M059J (cell line): Measurements from ENCODE around the gene CIBAR2. TPM values are rescaled to one million over a fixed set of nuclear protein-coding genes. Genes with fewer than 3 reads are reported as not detected.

Experiments used
- DNase-seq: peaks from one replicate; pipeline ENCODE4 v3.0.0-alpha.2; 2012; ENCODE audit warnings: low read depth
- total RNA-seq: library from RNA; depleted of rRNA; stranded (reverse); fragments of >200 nt; shearing (Covaris generic); gene quantifications from 2 replicates; pipeline ENCODE4 v1.2.3, GENCODE V29; 2014

Gene CIBAR2
- total RNA-seq, 1 experiment from 2014 or later, result not detected

DNA sequence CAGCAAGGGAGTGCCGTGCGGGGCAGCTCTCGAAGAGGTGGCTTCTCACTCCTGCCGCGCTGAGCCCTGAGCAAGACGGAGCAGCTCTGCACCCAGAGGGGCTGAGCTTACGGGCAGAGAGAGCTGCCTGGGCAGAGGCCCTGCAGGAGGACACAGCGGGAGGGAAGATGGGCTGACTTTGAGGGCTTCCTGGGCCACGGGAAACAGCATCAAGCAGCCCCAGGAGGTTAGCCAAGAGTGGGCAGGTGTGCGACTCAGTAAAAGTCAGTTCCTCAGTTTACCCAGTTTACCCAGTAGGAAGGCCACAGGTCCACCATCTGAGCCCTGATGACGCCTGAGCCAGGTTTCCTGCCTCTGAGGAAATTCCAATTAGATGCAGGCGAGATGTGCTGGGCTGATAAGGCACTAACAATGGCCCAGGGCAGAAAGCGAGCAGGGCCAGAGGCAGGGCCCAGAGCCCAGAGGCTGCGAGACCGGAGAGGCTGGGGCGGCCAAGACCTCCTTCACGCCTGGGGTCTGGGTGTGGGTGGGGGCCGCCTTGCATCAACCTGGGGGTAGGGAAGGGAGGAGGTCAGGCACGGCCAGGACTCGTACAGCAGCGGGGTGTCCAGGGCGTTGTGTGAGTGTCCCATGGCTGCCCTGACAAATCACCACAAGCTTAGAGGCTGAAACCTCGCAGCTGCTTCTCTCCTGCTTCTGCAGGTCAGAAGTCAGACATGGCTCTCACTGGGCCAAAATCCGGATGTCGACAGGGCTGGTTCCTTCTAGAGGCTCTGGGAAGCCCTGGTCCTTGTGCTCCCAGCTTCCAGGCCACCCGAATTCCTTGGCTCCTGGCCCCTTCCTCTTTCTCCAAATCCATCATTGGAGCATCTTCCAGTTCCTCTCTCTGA is 32.0 kb upstream of the CIBAR2 start:
- DNase-seq, result peak; percentile 57

GRCh38 chr16:85142771-85143211 is 30.5 kb upstream of the CIBAR2 start:
- no peak for DNase-seq

DNA sequence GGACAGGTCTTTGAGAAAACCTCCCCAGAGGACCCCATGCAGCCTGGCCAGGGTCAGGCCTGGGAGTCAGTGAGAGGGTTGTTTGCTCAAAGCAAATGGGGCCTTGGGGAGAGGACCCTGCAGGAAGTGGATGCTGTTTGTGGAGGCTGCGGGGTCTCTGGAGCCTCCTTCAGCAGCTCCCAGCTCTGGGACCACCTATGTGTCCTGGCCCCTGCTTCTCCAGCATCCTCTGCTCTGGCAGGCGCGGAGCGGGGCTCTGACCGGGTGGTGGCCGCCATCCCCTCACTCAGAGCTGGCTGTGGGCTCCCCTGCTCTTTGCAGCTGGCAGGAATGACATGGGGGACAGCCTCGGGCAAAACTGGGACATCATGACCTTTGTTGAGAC is 29.8 kb upstream of the CIBAR2 start:
- no peak for DNase-seq

DNA sequence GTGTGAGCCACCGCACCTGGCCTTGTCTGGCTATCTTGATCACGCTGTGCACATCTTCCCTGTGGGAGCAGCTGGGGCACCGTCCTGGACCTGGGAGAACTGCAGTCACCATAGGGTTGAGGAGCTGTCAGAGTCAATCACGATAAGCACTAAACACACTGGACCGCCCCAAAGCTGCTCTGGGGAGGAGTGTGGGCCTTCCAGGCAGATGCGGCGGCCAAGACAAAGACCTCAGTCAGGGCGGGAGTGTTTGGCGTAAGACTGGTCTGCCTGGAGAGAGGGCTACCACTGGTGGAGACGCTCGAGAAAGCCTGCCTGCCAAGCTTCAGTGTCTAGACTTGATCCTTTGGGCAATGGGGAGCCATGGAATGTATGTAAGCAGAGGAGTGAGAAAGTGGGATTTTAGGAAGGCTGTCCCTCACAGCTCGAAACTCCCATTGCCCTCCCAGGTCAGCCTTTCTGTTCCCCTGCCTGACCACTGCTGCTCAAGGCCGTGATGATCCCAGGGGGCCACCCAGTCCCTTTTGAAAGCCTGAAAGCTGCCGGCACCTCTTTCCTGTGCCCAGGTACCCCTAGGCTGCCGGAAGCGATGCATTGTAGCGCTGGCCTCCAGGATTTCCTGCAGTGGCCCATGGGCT is 29.3 kb upstream of the CIBAR2 start:
- DNase-seq, result no peak

GRCh38 chr16:85140455-85141012 is 28.3 kb upstream of the CIBAR2 start:
- DNase-seq, result no peak

DNA sequence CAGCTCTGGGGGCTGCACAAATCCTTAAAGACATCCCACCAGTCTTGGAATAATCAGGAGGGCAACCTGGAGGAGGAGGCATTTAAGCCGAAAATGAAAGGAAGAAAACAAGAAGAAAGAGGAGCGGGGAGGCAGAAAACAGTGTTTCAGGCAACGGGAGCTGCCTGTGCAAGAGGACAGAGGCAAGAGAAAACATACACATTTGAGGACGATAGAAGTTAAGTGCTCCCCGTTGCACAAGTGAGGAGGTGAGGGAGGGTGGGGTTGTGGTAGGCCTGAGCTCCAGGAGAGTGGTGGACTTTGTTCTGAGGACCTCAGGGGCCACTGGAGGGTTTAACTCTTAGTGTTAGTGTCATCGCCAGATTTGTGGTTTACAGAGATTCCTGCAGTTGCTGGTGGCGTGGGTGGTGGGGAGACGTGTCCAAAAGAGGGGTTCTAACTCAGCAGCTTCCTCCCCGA is 27.6 kb upstream of the CIBAR2 start:
- DNase-seq, result no peak

DNA sequence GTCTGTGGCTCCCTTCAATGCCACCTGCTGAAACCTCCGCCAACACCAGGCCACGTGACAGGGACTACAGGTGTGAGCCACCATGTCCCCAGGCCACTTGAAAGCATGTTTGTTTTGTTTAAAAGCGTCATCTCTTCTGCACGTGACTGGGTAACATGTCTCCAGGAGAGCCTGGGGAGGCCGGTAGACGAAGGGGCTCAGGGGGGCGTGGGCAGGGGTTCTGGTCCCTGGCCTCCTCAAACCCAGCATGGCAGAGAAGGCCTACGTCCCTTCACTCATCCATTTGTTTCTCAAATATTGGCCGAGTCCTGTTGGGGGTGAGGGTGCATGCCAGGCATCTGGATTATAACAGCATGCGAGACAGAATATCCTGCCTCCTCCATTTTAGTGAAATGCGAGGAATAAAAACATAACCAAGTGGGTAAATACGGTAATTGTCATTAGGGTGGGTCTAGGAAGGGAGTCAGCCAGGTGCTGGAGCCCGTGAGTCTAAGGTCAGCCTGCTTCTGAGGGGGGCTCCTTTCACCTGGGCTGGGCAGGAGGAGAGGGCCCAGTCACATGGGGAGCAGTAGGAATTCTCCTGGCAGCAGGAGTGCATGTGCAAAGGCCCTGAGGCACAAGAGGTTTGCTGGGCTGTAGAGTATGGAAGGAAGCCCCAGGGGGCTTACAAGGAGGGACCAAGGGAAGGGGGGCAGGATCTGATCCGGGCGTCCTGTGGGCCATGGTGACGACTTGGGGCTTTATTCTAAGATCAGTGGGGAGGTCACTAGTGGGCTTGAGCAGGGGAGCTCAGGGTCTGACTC is 26.8 kb upstream of the CIBAR2 start:
- no peak for DNase-seq

DNA sequence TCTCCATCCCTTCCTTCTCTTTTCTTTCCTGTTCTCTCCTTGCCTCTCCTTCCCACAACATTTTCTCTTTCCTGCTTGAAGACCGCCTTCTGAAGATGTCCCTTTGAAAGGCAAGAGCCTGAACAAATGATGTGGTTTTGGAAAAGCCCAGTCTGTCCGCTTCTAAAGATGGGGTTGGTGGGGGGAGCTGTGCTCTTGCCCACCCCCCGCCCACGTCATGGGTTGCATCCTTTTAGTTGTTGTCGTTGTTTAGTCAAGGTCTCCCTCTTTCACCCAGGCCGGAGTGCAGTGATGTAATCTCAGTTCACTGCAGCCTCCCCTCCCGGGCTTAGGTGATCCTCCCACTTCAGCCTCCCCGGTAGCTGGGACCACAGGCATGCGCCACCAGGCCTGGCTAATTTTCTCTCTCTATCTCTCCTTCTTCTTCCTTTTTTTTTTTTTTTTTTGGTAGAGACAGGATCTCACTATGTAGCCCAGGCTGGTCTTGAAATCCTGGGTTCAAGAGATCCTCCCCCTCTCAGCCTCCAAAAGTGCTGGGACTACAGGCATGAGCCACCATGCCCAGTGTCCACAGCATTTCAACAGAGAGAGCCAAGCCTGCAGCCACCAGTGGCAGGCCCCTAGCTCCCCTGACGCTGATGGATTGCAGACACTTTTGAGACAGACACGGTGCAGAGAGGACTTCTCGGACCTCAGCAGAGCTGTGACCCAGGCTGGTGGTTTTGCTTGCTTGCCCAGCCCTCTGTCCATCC is 26.0 kb upstream of the CIBAR2 start:
- DNase-seq, result no peak

GRCh38 chr16:85137323-85138072 is 25.2 kb upstream of the CIBAR2 start:
- peak; percentile 85 for DNase-seq

GRCh38 chr16:85136702-85137322 is 24.5 kb upstream of the CIBAR2 start:
- DNase-seq, result peak; percentile 50

DNA sequence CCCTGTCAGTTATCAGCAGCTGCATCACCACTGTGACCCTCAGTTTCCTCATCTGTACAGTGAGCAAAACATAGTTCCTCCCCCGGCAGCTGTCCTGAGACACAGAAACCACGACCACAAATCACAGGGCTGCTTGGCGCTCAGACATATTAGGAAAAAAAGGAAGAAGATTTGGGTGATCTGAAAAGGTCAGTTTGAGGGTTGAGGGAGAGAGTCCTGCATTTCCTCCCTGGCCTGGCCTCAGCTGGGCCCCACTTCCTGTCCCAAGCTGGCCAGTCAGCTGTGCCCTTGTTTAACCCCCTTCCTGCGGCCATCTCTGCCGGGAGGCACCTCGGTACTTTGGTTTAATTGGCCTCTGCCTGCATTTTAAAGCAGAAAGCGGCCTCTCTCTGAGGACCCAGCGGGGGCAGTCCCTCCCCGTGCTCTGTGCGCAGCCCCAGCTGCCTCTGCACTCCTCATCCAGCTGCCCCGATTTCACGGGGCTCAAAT is 24.0 kb upstream of the CIBAR2 start:
- peak; percentile 62 for DNase-seq

DNA sequence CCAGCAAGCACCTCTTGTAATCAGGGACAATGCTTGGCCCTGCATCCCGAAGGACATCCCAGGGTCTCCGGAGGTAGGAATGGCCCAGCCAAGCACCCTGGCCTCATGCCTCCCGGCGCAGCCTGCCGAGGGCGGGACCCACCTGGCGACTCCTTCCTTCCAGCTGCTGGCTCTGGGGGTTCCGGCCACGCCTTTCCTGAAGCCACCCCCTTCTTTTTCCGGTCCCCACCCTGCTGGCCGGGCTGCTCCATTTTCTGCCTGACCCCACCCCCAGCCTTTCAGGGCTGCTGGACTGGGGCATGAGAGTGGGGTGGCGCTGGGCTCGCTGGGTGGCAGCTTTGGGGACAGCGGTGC is 22.5 kb upstream of the CIBAR2 start:
- no peak for DNase-seq

- no peak for DNase-seq
These were observed 22.0 kb upstream of the CIBAR2 start for GRCh38 chr16:85134076-85134788.

- DNase-seq, result no peak
These were observed 21.0 kb upstream of the CIBAR2 start for GRCh38 chr16:85133290-85133599.

DNA sequence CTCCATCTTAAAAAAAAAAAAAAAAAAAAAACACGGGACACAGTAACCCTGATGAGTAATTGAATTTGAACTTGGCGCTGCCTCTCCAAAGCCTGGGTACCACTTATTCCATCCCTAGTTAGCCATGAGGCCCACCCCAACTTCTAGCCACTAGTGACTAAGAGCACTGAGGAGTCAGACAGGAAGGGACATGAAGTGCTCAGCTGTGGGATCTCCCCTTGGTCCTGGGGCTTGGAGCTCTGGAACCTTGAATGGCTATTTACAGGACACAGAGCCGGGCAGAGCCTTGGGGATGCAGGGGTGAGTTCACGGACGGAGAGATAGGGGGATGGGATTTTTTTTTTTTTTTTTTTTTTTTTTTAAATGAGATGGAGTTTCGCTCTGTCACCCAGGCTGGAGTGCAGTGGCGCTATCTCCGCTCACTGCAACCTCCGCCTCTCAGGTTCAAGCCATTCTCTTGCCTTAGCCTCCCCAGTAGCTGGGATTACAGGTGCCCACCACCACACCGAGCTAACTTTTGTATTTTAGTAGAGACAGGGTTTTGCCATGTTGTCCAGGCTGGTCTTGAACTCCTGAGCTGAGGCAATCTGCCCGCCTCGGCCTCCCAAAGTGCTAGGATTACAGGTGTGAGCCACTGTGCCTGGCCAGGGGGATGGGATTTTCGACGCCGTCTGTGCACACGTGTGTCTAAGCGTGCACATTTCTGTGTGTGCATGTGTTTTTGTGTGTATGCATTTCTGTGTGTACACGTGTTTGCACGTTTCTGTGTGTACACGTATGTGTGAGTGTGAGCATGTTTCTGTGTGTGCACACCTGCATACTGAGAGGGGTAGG is 20.4 kb upstream of the CIBAR2 start:
- peak; percentile 32 for DNase-seq

DNA sequence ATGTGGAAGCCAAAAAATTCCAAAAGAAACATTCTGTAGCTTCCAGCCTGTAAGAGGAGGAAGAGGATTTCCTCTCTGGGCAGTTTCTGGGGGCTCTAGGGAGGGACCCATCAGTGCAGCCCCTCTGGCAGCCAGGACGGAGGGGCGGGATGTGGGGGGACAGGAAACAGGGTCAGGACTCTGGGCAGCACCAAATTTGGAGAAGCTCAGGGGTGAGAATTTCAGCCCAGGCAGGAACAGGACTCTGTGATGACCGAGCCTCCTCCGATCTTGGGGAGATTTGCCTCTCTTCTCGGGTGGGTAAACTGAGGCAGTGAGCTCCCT is 18.4 kb upstream of the CIBAR2 start:
- DNase-seq, result no peak

DNA sequence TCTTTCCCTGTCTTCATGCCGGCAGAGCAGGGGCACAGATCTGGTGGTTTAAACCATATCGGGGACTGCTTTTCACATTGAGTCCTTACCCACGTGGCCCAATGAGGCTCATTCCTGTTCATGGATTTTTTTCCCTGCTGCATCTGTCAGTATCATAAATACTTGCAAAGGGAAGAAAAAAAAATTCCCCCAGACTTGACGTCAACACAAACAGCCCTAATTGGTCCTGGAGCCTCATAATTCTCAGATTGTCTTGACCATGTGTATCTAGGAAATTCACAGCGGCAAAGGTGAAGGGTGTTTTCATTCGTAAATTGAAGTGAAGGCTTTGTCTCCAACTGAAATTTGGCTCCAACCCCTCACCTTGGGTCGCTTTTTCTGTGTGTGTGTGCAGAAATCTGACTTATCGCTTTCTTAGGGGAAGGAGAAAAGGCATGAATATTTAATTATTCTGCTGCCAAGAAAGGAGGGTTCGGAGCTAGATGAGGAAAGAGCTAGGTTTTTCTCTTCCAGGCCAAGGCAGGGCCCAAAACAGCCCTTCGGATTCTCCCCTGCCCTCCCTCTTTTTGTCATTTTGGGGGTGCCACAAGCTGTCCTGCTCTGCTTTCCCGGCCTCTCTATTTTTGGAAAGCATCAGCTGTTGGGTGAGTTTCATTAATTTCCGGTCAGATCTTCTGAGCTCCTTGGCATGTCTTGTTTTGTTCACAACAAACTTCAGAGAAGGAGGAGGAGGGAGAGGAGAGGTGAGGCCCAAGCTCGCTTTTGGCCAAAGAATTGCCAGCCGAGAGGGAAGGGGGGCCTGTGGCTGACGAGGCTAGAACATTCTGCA is 17.8 kb upstream of the CIBAR2 start:
- DNase-seq, result no peak
